Stimulated activated CD4-positive, alpha-beta T cell treated with anti-CD3 and anti-CD28 coated beads, Interleukin-15, amount 100 ng/mL, for 1 hour (primary cell): ENCODE data around the gene FUBP3.

Source experiments
- DNase-seq, 2 donors: peaks; one replicate each; pipeline ENCODE4 v3.0.0-alpha.2; 2020; ENCODE audit warnings: low read depth in 1 of 2, low spot score in 1 of 2

FUBP3 gene

GRCh38 chr9:130578865-130579737, at the start of gene FUBP3:
Gene FUBP3, plus strand, starts transcription at chr9:130579577. Its CDS starts 104 bp downstream, at chr9:130579681.
- DNase-seq = peak; percentile 71 to 83

- DNase-seq = no peak
Measured at GRCh38 chr9:130530938-130531337, 48.4 kb upstream of the FUBP3 start.

GRCh38 chr9:130531670-130532069, 47.7 kb upstream of the FUBP3 start:
- no peak for DNase-seq

- no peak for DNase-seq
Measured at GRCh38 chr9:130532426-130533080, 46.8 kb upstream of the FUBP3 start.

GRCh38 chr9:130535818-130536521, 43.4 kb upstream of the FUBP3 start:
- DNase-seq = no peak

GRCh38 chr9:130536701-130537107, 42.7 kb upstream of the FUBP3 start:
- no peak for DNase-seq

- DNase-seq = no peak
Measured at GRCh38 chr9:130537346-130538050, 41.9 kb upstream of the FUBP3 start.

GRCh38 chr9:130539420-130540223, 39.8 kb upstream of the FUBP3 start:
- DNase-seq = no peak

- no peak for DNase-seq
Measured at GRCh38 chr9:130541533-130541932, 37.8 kb upstream of the FUBP3 start.

- DNase-seq = no peak
Measured at GRCh38 chr9:130542038-130542437, 37.3 kb upstream of the FUBP3 start.

GRCh38 chr9:130542457-130543228, 36.7 kb upstream of the FUBP3 start:
- no peak for DNase-seq

- DNase-seq = no peak
Measured at GRCh38 chr9:130543368-130543767, 36.0 kb upstream of the FUBP3 start.

GRCh38 chr9:130543859-130544258, 35.5 kb upstream of the FUBP3 start:
- no peak for DNase-seq

- DNase-seq = no peak
Measured at GRCh38 chr9:130544364-130544763, 35.0 kb upstream of the FUBP3 start.

- no peak for DNase-seq
Measured at GRCh38 chr9:130548103-130548502, 31.3 kb upstream of the FUBP3 start.

GRCh38 chr9:130549093-130549735, 30.2 kb upstream of the FUBP3 start:
- no peak for DNase-seq

GRCh38 chr9:130554606-130555005, 24.8 kb upstream of the FUBP3 start:
- DNase-seq = no peak

GRCh38 chr9:130555061-130555460, 24.3 kb upstream of the FUBP3 start:
- no peak for DNase-seq

GRCh38 chr9:130555968-130556367, 23.4 kb upstream of the FUBP3 start:
- no peak for DNase-seq
